ENCODE results near the gene KIAA0825.

- TF ChIP-seq, protein P1, sequence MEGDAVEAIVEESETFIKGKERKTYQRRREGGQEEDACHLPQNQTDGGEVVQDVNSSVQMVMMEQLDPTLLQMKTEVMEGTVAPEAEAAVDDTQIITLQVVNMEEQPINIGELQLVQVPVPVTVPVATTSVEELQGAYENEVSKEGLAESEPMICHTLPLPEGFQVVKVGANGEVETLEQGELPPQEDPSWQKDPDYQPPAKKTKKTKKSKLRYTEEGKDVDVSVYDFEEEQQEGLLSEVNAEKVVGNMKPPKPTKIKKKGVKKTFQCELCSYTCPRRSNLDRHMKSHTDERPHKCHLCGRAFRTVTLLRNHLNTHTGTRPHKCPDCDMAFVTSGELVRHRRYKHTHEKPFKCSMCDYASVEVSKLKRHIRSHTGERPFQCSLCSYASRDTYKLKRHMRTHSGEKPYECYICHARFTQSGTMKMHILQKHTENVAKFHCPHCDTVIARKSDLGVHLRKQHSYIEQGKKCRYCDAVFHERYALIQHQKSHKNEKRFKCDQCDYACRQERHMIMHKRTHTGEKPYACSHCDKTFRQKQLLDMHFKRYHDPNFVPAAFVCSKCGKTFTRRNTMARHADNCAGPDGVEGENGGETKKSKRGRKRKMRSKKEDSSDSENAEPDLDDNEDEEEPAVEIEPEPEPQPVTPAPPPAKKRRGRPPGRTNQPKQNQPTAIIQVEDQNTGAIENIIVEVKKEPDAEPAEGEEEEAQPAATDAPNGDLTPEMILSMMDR (IDR thresholded peaks at IDR 0.05): no peak
- TF ChIP-seq POLR2A (IDR thresholded peaks at IDR 0.05): no peak
These were observed 137.3 kb downstream of the KIAA0825 start for GRCh38 chr5:94481059-94481458.

Data from Peyer's patch (tissue), 4 donors.